Measurements from ENCODE around the gene GSTK1. TPM values are rescaled to one million over a fixed set of nuclear protein-coding genes. Genes with fewer than 3 reads are reported as not detected.
A peak's percentile ranks its signal among the peaks of the same experiment; 100 is the strongest.

The GSTK1 gene
- total and polyA plus RNA-seq, 4 donors: 98.9 to 253 (median 187) TPM

DNA sequence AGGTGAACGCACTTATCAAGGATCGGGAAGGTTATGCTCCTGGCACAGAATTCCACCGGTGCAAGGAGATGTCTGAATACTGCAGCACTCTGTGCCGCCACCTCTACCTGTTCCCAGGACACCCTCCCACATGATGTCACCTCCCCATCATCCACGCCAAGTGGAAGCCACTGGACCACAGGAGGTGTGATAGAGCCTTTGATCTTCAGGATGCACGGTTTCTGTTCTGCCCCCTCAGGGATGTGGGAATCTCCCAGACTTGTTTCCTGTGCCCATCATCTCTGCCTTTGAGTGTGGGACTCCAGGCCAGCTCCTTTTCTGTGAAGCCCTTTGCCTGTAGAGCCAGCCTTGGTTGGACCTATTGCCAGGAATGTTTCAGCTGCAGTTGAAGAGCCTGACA lies 41.7 kb downstream of the GSTK1 start:
- Histone ChIP-seq H3K9me3 (ENCODE audit: control insufficient read depth in 4 of 4, low read length in 3 of 4) (no peaks in the 10 kb centered on the region), H3K36me3 (ENCODE audit: control insufficient read depth in 4 of 4, insufficient read depth in 3 of 4, low read depth in 1 of 4, low read length in 3 of 4) (peaks cover 10 to 53% (median 44%) of the 10 kb centered on the region in 4 donors), H3K27ac (ENCODE audit: low read depth in 1 of 2, low read length in 2 of 2) (no peak overlapping the region), H3K27me3 (ENCODE audit: control insufficient read depth in 4 of 4, insufficient read depth in 4 of 4, low read length in 3 of 4) (no peaks in the 10 kb centered on the region), H3K4me3 (ENCODE audit: low read depth in 1 of 3, low read length in 3 of 3) (no peak overlapping the region), H3K9ac (ENCODE audit: low read depth in 1 of 2, low read length in 2 of 2) (no peak overlapping the region), H3K4me1 (ENCODE audit: control insufficient read depth in 4 of 4, insufficient read depth in 4 of 4, low read length in 3 of 4) (peaks cover 0 to 11% (median 9%) of the 10 kb centered on the region in 4 donors)
- DNase-seq (ENCODE audit: low spot score): no peak
- 89% methylated on average over 6 of the region's 6 CpGs for WGBS
- TF ChIP-seq, protein P1, sequence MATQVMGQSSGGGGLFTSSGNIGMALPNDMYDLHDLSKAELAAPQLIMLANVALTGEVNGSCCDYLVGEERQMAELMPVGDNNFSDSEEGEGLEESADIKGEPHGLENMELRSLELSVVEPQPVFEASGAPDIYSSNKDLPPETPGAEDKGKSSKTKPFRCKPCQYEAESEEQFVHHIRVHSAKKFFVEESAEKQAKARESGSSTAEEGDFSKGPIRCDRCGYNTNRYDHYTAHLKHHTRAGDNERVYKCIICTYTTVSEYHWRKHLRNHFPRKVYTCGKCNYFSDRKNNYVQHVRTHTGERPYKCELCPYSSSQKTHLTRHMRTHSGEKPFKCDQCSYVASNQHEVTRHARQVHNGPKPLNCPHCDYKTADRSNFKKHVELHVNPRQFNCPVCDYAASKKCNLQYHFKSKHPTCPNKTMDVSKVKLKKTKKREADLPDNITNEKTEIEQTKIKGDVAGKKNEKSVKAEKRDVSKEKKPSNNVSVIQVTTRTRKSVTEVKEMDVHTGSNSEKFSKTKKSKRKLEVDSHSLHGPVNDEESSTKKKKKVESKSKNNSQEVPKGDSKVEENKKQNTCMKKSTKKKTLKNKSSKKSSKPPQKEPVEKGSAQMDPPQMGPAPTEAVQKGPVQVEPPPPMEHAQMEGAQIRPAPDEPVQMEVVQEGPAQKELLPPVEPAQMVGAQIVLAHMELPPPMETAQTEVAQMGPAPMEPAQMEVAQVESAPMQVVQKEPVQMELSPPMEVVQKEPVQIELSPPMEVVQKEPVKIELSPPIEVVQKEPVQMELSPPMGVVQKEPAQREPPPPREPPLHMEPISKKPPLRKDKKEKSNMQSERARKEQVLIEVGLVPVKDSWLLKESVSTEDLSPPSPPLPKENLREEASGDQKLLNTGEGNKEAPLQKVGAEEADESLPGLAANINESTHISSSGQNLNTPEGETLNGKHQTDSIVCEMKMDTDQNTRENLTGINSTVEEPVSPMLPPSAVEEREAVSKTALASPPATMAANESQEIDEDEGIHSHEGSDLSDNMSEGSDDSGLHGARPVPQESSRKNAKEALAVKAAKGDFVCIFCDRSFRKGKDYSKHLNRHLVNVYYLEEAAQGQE (IDR thresholded peaks at IDR 0.05): no peak
- no peak for TF ChIP-seq RXRA (IDR thresholded peaks at IDR 0.05)
- no peak for TF ChIP-seq SP1 (IDR thresholded peaks at IDR 0.05)
- TF ChIP-seq, protein P2, sequence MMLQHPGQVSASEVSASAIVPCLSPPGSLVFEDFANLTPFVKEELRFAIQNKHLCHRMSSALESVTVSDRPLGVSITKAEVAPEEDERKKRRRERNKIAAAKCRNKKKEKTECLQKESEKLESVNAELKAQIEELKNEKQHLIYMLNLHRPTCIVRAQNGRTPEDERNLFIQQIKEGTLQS (IDR thresholded peaks at IDR 0.05): no peak

DNA sequence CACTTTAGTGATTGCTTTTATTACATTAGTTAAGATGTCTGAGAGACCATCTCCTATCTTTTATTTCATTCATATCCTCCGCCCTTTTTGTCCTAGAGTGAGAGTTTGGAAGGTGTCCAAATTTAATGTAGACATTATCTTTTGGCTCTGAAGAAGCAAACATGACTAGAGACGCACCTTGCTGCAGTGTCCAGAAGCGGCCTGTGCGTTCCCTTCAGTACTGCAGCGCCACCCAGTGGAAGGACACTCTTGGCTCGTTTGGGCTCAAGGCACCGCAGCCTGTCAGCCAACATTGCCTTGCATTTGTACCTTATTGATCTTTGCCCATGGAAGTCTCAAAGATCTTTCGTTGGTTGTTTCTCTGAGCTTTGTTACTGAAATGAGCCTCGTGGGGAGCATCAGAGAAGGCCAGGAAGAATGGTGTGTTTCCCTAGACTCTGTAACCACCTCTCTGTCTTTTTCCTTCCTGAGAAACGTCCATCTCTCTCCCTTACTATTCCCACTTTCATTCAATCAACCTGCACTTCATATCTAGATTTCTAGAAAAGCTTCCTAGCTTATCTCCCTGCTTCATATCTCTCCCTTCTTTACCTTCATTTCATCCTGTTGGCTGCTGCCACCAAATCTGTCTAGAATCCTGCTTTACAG lies 42.3 kb downstream of the GSTK1 start:
- H3K27ac ChIP-seq (ENCODE audit: low read depth in 1 of 2, low read length in 2 of 2): no peak overlapping the region
- DNase-seq (ENCODE audit: low spot score): peak; percentile 81
- TF ChIP-seq GABPA (IDR thresholded peaks at IDR 0.05 in 1 of 2, conservative IDR thresholded peaks at IDR 0.05 in 1 of 2) (no peak), TAF1 (conservative IDR thresholded peaks at IDR 0.05) (no peak), HNF4A (conservative IDR thresholded peaks at IDR 0.05) (peak; percentile 53 to 71), FOXA2 (IDR thresholded peaks at IDR 0.05) (no peak), JUND (IDR thresholded peaks at IDR 0.05) (no peak), FOXA1 (IDR thresholded peaks at IDR 0.05) (no peak), EGR1 (IDR thresholded peaks at IDR 0.05; ENCODE audit: low read depth in 2 of 2) (no peak), HNF4G (IDR thresholded peaks at IDR 0.05) (peak; percentile 32), SP1 (IDR thresholded peaks at IDR 0.05) (no peak), NR2F2 (IDR thresholded peaks at IDR 0.05) (no peak), YY1 (IDR thresholded peaks at IDR 0.05) (no peak), RAD21 (IDR thresholded peaks at IDR 0.05) (peak; percentile 96 to 99), RXRA (IDR thresholded peaks at IDR 0.05) (peak; percentile 37 to 52)
- TF ChIP-seq, protein P2 (IDR thresholded peaks at IDR 0.05): no peak
- TF ChIP-seq, protein P3, sequence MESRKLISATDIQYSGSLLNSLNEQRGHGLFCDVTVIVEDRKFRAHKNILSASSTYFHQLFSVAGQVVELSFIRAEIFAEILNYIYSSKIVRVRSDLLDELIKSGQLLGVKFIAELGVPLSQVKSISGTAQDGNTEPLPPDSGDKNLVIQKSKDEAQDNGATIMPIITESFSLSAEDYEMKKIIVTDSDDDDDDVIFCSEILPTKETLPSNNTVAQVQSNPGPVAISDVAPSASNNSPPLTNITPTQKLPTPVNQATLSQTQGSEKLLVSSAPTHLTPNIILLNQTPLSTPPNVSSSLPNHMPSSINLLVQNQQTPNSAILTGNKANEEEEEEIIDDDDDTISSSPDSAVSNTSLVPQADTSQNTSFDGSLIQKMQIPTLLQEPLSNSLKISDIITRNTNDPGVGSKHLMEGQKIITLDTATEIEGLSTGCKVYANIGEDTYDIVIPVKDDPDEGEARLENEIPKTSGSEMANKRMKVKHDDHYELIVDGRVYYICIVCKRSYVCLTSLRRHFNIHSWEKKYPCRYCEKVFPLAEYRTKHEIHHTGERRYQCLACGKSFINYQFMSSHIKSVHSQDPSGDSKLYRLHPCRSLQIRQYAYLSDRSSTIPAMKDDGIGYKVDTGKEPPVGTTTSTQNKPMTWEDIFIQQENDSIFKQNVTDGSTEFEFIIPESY (IDR thresholded peaks at IDR 0.05): no peak
- TF ChIP-seq, protein P4, sequence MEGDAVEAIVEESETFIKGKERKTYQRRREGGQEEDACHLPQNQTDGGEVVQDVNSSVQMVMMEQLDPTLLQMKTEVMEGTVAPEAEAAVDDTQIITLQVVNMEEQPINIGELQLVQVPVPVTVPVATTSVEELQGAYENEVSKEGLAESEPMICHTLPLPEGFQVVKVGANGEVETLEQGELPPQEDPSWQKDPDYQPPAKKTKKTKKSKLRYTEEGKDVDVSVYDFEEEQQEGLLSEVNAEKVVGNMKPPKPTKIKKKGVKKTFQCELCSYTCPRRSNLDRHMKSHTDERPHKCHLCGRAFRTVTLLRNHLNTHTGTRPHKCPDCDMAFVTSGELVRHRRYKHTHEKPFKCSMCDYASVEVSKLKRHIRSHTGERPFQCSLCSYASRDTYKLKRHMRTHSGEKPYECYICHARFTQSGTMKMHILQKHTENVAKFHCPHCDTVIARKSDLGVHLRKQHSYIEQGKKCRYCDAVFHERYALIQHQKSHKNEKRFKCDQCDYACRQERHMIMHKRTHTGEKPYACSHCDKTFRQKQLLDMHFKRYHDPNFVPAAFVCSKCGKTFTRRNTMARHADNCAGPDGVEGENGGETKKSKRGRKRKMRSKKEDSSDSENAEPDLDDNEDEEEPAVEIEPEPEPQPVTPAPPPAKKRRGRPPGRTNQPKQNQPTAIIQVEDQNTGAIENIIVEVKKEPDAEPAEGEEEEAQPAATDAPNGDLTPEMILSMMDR (IDR thresholded peaks at IDR 0.05; ENCODE audit: low read depth, low read length, missing input control): peak; percentile 93
- TF ChIP-seq, protein P5, sequence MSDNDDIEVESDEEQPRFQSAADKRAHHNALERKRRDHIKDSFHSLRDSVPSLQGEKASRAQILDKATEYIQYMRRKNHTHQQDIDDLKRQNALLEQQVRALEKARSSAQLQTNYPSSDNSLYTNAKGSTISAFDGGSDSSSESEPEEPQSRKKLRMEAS (IDR thresholded peaks at IDR 0.05): no peak
- 21% methylated on average over 10 of the region's 10 CpGs for WGBS
- peaks cover 8 to 50% (median 41%) of the 10 kb centered on the region in 4 donors for H3K36me3 ChIP-seq (ENCODE audit: control insufficient read depth in 4 of 4, insufficient read depth in 3 of 4, low read depth in 1 of 4, low read length in 3 of 4)
- peaks cover 0 to 10% (median 8%) of the 10 kb centered on the region in 4 donors for H3K4me1 ChIP-seq (ENCODE audit: control insufficient read depth in 4 of 4, insufficient read depth in 4 of 4, low read length in 3 of 4)
- H3K9ac ChIP-seq (ENCODE audit: low read depth in 1 of 2, low read length in 2 of 2): no peak overlapping the region
- H3K27me3 ChIP-seq (ENCODE audit: control insufficient read depth in 4 of 4, insufficient read depth in 4 of 4, low read length in 3 of 4): no peaks in the 10 kb centered on the region
- H3K4me3 ChIP-seq (ENCODE audit: low read depth in 1 of 3, low read length in 3 of 3): no peak overlapping the region
- H3K9me3 ChIP-seq (ENCODE audit: control insufficient read depth in 4 of 4, low read length in 3 of 4): no peaks in the 10 kb centered on the region
